T-helper 2 cell treated with Interferon-gamma antibody and Interleukin-4, amounts not matched to agents 100 ng/mL and 5 ng/mL, for 36 hours (primary cell): ENCODE results near the gene NIPAL4. TPM values are rescaled to one million over a fixed set of nuclear protein-coding genes. Genes with fewer than 3 reads are reported as not detected.
"Not testable (repeated sequence)": the region's sequence is repeated elsewhere in the genome, so short reads cannot be mapped to it uniquely, and the experiment has no call there.

ENCODE experiments used
- intact Hi-C: fragments of 100-400 bp; cut with micrococcal nuclease; formaldehyde crosslinking; loops from one replicate; pipeline ENCODE4 v1.15.1; 2023
- total RNA-seq: library from RNA; stranded (reverse); gene quantifications from 2 replicates; pipeline ENCODE4 v1.2.3, GENCODE V29; 2022

NIPAL4 gene
- total RNA-seq, result 0.48 and 0.82 TPM in 2 replicates

DNA sequence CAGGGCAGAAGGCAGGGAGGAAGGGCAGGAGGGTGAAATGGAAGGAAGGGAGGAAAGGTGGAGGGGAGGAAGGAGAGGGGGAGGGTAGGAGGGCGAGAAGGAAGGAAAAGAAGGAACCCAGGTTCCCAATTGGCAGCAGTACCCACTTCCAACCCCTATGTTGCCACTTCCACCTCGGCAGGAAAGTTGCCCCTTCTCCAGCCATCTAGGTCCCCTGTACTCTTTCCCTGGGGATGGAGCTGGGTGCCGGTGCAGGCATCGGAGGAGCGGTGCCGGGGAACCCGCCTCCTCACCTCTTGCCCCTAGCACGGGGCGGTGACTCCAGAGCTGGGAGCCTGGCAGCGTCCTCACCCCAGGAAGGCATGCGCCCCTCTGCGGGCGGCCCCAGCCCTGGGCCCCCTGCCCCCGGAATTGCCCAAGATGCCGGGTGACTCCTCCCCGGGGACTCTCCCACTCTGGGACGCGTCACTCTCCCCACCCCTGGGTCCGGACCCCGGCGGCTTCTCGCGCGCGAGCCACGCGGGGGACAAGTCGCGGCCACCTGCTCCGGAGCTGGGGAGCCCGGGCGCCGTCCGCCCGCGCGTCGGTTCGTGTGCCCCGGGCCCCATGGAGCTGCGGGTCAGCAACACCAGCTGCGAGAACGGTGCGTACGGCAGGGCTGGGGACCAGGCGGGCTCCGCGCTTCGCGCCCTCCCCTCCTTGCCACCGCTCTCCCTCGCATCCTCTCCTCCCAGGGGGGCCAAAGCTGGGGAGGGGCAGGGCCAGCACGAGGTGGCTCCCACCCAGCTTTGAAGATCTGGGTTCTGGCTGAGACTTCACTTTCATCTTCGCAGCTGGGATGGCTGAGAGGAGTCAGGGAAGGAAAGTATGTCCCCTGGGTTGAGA is at the start of gene NIPAL4:
NIPAL4 (plus strand) TSS at position 499 of the 885 bp plus-strand sequence; CDS start at position 607, 108 bp downstream.
- intact Hi-C loops, result no loop called here

DNA sequence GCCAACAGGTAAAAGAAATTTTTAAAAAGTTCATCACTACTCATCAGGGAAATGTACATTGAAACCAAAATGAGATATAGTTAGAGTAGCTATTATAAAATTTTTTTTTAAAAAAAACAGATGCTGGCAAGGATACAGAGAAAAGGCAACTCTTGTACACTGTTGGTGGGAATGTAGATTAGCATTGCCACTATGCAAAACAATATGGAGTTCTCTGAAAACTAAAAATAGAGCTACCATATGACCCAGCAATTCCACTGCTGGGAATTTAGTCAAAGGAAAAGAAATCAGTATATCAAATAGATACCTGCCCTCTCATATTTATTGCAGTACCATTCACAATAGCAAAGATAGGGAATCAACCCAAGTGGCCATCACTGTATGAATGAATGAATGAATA is 44.2 kb upstream of the NIPAL4 start:
- intact Hi-C loops, result no loop called here

DNA sequence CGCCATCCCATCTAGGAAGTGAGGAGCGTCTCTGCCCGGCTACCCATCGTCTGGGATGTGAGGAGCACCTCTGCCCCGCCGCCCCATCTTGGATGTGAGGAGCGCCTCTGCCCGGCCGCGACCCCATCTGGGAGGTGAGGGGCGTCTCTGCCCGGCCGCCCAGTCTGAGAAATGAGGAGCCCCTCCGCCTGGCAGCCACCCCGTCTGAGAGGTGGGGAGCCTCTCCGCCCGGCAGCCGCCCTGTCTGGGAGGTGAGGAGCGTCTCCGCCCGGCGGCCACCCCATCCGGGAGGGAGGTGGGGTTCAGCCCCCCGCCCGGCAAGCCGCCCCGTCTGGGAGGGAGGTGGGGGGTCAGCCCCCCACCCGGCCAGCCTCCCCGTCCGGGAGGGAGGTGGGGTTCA is 40.5 kb upstream of the NIPAL4 start:
- intact Hi-C loops, result not testable (repeated sequence)

DNA sequence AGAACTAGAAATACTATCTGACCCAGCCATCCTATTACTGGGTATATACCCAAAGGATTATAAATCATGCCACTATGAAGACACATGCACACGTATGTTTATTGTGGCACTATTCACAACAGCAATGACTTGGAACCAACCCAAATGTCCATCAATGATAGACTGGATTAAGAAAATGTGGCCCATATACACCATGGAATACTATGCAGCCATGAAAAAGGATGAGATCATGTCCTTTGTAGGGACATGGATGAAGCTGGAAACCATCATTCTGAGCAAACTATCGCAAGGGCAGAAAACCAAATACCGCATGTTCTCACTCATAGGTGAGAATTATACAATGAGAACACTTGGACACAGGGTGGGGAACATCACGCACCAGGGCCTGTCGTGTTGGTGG is 30.1 kb upstream of the NIPAL4 start:
- intact Hi-C loops, result not testable (repeated sequence)

DNA sequence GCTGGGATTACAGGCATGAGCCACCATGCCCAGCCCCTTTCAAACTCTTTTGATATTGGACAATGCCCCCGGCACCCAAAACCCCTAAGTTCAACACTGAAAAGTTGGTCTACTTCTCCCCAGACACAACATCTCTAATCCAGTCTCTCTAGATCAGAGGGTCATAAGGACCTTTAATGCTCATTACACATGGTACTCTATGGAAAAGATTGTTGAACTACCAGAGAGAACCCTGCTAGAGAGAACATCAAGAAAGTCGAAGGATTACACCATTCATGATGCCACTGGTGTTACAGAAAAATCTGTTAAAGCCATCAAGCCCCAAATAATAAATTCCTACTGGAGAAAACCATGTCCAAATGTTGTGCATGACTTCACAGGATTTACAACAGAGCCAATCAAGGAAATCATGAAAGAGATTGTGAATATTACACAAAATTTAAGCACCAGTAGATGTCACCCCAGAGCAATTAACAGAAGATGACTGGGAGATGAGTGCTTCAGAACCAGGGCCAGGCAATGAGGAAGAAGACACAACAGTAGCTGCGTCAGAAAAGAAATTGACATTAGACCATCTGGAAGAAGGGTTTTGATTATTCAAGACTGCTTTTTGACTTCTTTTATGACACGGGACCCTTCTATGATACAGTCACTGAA is 28.3 kb upstream of the NIPAL4 start:
- intact Hi-C loops, result loop anchor here (1.0 kb wide), 5 partner anchors 40 to 312 kb away; partner anchors contain the start of gene LSM11

DNA sequence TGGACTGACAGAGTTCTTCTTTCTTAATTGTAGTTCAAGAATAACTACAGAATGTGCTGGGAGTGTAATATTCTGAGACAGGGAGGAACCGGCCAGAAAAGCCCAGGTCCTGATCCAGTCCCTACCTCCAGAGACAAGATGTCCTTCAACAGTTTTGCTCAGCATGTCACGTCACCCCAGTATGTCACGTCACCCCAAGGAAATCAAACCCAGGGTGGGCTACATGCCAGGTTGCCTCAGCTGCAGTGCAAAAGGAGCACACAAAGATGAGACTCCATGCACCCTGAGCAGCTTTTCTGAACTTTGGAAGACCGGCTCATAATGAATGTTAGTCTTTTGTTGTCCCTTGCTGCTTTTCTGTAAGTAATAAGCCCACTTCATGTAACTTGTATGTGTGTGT is 25.9 kb upstream of the NIPAL4 start:
- intact Hi-C loops, result no loop called here

DNA sequence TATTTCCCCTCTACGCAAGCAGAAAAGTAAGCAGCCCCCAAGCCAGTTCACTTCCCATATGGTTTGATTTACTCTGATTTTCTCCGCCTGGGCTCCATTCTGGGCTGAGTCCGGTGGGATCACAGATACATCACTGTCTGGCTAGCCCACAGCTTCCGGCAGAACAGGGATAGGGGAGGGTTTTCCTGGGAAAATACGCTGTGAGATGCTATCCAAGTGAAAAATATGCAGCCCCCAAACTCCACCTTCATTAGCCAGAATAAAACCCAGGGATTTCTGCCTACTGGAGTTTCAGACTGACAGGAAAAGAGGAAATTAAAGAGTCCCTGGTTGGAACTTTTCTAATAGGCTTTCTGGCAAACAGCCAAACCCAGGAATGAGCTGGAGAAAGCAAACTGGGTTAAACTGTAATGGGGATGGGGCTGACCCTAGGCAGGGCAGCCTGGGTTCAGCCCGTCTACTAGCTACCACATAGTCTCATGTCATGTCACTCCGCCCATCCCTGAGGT is 16.9 kb upstream of the NIPAL4 start:
- intact Hi-C loops, result no loop called here

DNA sequence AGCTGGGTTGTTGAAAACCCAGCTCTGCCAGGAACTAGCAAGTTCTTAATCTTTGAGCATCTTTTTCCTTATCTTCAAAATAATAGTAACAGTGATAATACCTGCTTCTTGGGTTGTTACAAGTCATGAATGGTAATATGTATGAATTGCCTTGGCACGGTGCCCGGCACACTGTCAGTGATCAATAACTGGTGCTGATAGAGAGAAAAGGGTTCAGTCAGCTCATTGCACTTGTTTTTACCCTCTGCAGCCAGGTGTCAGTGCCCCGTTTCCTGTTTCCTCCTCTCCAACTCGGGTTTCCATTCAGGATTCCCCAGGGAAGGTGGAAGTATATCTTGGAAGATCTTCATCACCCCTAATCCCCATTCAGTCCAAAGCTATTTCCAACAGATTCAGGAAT is 15.8 kb upstream of the NIPAL4 start:
- intact Hi-C loops, result no loop called here

DNA sequence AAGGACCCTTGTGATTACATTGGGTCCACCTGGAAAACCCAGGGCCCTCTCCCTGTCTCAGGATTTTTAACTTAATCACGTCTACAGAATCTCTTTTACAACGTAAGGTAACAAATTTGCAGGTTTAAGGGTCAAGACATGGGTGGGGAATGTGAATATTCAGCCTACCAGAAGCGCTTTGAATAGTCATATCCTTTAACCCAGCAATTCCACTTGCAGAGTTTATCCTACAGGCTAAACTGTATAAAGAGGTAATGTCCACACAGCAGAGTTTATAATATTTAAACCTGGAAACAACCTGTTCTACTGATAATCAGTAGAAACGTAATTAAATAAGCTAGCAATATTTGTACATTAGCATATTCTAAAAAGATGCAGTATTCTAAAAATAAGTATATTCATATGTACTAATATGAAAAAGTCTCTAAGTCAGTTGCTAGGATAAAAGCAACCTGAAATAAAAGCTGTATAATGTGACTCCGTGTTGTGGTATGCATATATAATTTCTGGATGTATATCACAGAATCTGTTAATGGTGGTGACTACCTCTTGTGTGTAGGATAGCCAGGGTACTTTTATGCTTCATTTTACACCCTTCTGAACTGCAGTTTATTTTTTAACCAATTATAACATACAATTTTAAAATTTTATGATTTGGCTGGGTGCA is 14.1 kb upstream of the NIPAL4 start:
- intact Hi-C loops, result no loop called here

DNA sequence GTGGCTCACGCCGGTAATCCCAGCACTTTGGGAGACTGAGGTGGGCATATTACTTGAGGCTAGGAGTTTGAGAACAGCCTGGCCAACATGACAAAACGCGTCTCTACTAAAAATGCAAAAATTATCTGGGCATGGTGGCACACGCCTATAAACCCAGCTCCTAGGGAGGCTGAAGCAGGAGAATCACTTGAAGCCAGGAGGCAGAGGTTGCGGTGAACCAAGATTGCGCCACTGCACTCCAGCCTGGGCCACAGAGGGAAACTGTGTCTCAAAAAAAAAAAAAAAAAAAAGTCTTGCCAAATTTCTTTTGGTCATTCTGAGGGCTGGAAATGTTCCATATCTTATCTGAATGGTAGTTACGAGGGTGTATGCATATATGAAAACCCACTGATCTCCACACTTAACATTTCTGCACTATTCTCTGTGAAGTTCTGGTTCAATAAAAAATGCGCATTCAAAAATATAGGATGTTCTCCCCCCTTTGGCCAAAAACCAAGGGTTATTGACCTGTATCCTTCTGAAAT is 13.5 kb upstream of the NIPAL4 start:
- intact Hi-C loops, result no loop called here

DNA sequence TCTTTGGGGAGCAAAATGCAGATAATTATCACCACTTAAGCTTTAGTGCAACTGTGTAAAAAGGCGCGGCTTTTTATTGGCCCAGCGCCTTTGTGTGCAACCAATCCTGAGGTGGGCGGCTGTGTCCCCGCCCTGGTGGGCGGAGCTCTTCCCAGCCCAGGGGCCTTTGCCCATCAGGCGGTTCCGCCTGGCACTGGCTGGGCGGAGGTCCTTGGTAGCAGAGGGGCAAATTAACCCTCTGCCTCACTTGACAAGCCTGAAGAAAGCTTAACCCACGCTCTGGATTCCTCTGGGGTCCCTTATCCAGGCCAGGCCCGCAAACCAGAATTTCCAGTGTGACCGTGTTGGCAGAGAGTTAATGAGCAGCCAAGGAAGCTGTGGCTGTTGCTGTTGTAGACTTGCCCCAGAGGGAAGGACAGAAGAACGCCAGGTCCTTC is 12.8 kb upstream of the NIPAL4 start:
- intact Hi-C loops, result no loop called here

DNA sequence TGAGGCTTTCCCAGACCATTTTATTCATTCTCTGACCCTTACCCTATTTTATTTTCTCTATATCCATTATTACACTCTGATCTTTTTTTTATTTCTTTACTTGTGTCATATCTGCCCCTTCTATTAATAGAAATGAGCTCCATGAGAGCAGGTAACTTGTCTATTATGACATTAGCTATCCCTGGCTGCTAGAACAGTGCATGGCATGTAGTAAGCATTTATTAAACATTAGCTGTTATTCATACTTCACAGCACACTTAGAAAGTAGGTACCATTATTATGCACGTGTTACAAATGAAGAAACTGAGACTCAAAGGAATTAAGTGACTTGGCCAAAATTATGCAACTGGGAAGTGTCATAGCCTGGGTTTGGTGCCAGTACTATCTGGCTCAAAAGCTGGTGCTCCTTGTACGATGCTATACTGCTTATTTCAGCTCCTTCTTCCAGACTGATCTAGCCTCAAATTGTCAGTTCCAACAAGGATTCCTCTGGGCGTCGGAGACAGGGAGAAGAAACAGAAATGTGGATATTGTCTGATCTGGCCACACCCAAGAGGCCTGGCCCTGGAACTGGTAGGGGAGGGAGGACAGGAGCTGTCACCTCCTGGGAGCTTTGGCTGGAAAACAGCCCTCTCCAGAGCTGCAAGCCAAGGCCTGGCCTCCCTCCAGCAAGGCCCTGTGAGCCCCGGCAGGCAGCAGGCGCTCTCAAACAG is 10.8 kb upstream of the NIPAL4 start:
- intact Hi-C loops, result no loop called here

DNA sequence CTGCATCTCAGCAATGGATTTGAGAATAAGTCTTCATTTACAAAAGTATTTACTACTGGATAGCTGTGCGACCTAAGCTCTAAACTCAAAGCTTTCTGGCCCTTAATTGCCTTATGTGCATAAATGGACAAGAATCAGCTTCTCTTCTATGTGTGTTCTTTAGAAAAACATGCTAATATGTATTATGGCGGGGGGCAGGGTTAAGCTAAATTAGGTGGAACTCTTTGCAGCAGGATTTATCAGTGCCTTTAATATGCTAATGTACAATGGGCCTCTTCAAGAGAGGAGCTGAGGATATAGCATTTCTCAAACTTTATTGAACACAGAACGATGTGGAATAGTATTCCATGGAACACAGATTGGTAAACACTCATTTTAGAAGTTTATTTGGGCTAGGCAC is 10.0 kb upstream of the NIPAL4 start:
- intact Hi-C loops, result no loop called here

DNA sequence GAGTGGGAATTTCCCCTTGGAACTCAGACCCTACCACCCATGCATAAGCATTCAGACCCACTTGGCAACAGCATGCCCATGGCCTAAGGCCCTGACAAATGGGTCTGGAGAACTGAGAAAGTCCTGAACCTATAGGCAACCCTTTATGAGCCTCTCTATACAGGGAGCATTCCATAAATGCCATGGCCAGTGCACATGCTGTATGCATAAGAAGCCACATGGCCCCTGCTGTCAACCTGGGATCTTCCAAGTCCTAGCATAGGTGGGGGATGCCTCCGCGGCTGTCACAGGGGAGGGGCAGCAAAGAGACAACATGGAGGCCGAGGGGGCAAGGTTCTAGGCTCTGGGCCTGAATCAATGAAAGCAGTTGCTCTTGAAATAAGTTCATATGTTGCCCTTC is 8.2 kb upstream of the NIPAL4 start:
- intact Hi-C loops, result no loop called here

DNA sequence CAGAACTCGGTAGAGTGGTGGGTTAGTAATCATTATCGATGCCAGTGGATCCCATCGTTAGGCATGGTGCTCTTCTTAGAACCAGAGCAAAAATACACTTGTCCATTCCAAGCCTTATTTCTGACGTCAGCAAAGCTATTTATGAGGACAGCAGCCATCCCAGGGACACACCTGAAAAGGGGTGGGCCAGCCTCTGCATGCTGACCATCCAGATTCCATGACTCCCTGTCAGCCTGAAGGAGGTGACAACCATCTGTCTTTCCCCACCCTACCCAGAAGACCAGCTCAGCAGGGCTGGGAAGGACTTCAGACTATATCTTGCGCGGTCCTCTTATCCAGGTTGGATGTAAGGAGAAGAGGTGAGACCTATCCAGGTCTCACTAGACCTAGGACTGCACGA is 5.7 kb upstream of the NIPAL4 start:
- intact Hi-C loops, result no loop called here

DNA sequence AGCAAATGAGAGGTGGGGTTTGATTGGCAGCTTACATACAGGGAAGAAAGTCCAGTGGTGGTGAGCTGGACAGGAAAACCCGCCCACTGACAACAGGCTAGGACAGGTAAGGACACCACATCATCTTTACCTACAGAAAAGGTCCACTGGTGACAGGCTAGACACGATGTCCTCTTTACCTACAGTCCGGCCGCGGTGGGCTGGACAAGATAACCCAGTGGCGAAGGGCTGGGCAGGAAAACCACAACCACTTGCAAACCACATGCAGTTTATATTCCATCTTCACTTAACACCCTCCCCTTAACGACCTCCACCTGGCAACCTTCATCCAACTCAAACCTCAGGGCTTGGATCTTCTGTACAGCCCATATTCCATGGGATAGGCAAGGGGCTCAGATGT is 5.0 kb upstream of the NIPAL4 start:
- intact Hi-C loops, result no loop called here

DNA sequence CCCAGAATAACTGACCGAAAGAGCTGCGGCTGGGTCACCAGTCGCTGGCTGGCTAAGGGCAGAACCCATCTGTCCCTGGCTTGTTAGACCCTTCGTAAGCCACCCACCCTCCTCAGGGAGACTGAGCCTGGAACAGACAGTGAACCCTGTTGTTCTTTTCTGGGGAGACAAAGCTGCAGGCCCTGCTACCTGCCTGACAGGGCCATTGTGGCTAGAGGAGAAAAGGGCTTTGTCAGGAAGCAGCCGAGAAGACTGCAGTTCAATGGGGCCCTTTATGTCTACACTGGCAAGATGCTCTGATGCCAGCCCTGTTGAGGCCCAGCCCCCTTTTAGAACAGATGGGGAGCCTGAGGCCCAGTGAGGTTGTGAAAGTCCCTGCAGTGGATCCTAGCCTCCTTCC is 3.7 kb upstream of the NIPAL4 start:
- intact Hi-C loops, result no loop called here

DNA sequence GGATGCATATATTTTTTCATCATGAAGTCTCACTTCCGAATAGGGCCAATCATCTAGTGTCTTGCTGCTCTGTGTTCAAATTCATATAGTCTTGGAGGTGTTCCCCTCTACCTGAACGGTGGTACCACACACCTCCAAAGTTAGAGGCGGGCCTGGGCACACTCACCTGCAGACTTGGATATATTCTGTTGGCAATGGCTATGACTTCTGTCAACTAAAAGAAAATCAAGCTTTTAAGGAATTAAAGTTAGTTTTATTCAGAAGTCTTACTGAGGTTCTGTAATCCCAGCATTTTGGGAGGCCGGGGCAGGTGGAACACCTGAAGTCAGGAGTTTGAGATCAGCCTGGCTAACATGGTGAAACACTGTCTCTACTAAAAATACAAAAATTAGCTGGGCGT is 2.6 kb upstream of the NIPAL4 start:
- intact Hi-C loops, result no loop called here

DNA sequence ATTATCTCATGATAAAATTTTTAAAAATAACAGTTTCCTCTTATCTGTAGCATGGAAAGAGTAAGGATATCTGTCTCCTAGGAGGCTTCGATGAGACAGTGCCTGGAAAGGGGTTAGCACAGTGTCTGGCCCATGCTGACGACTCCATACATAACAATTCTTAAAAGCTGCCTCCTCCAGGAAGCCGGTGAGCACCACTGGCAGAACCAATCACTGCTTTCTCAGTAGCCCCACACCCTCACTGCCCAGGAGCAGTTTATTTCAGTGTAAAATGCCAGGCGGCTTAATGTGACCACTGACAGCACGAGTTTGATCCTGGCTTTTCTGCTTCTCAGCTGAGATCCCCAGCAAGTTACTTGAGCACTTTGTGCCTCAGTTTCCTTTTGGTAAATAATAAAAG is 1.2 kb upstream of the NIPAL4 start:
- intact Hi-C loops, result no loop called here

DNA sequence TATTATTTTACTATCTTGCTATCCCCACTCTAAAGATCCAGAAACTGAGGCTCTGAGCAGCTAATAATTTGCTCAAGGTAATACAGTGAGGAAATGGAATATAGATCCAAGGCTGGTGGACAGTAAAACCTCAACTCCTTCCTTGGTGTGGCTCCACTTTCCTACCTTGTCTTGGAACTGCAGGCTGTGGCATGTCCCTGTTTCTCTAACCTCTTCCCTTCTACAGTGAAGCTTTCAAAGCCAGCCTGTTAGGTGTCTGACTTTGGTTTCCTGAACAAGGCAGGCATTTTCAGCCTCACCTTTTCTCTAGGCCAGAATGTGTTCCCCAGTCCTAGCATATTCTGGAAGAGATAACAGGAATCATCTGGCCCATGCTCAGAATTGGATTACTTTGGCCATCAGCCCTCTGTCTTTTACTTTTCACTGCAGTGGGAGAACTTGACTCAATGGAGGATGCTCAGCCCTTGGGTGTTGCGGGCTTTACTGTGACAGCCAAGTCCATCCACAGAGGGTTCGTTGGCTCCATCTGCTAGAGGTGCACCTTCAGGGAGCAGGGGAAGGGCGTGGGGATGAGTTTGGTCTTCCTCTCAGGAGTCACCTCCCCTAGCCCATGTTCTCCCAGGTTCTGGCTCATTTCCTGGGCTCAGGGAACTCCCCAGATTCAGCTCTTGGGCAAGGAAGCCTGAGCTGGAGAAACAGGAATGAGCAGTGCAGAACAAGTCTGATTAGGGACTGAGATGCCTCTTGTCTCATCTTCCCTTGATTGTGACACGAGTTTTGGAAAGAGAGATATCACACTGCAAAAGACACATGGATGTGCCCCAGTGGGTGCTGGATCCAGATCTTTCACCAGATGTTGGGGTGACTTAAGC is 1.1 kb downstream of the NIPAL4 start:
- intact Hi-C loops, result no loop called here
